HEK293 (cell line): Measurements from ENCODE around the gene PYDC2.
"Not testable (repeated sequence)": the region's sequence is repeated elsewhere in the genome, so short reads cannot be mapped to it uniquely, and the experiment has no call there.

Source experiments
- CTCF ChIA-PET: fragments of 350-600 bp; formaldehyde crosslinking; extraction: SDS; loops from one replicate; lab custom pipeline; 2021; ENCODE audit warnings: antibody characterized with exemption; lab: Yijun Ruan, JAX
- POLR2A ChIA-PET: fragments of 300-600 bp; formaldehyde crosslinking; extraction: SDS; loops from one replicate; lab custom pipeline; 2020; ENCODE audit warnings: antibody characterized with exemption, inconsistent platforms; lab: Yijun Ruan, JAX
- H3K27ac ChIP-seq: fragments of 200-500 bp; sonication (Bioruptor generic); 2 replicates; pipeline ENCODE4 v1.5.1; 2014; ENCODE audit warnings: low read depth, low read length, control low read depth, inconsistent platforms; ENCODE audit errors: extremely low read depth
- H3K36me3 ChIP-seq, 2 experiments: fragments of 200-500 bp in 1 of 2; sonication (Bioruptor generic) in 1 of 2; 1 replicate in 1 of 2; 2 replicates in 1 of 2; pipeline ENCODE4 v1.5.1; 2014 to 2017; ENCODE audit warnings: inconsistent platforms in 2 of 2, low read length in 2 of 2; ENCODE audit not compliant: control insufficient read depth in 2 of 2, insufficient read depth in 1 of 2
- H3K4me1 ChIP-seq: fragments of 200-500 bp; sonication (Bioruptor generic); 2 replicates; pipeline ENCODE4 v1.5.1; 2014; ENCODE audit warnings: mild to moderate bottlenecking, low read length, inconsistent platforms; ENCODE audit not compliant: control insufficient read depth, insufficient read depth
- H3K4me3 ChIP-seq: 2 replicates; pipeline ENCODE4 v1.5.1; 2011; ENCODE audit warnings: low read depth, mild to moderate bottlenecking, control low read depth, low read length, moderate library complexity
- H3K9me3 ChIP-seq: fragments of 200-500 bp; sonication (Bioruptor generic); 2 replicates; pipeline ENCODE4 v1.5.1; 2014; ENCODE audit warnings: low read depth, low read length, inconsistent platforms; ENCODE audit not compliant: control insufficient read depth, insufficient read depth
- GLIS1 ChIP-seq: fragments of 450-650 bp; formaldehyde crosslinking; IDR thresholded peaks from 2 replicates; pipeline ENCODE4 v1.5.1; 2016; ENCODE audit warnings: missing biosample characterization, missing genetic modification characterization
- HOXA7 ChIP-seq: sonication (generic); formaldehyde crosslinking; IDR thresholded peaks from 2 replicates; pipeline ENCODE4 v1.8.1; 2022; ENCODE audit warnings: missing genetic modification reagents, borderline replicate concordance
- HOXD13 ChIP-seq: sonication (generic); formaldehyde crosslinking; IDR thresholded peaks from 2 replicates; pipeline ENCODE4 v1.8.0; 2022; ENCODE audit warnings: missing genetic modification reagents, borderline replicate concordance
- KLF16 ChIP-seq: fragments of 450-650 bp; formaldehyde crosslinking; IDR thresholded peaks from 2 replicates; pipeline ENCODE4 v1.5.1; 2017; ENCODE audit warnings: missing biosample characterization, missing genetic modification characterization
- KLF8 ChIP-seq: fragments of 450-650 bp; formaldehyde crosslinking; IDR thresholded peaks from 2 replicates; pipeline ENCODE4 v1.5.1; 2016; ENCODE audit warnings: missing biosample characterization, missing genetic modification characterization
- OSR2 ChIP-seq: fragments of 450-650 bp; formaldehyde crosslinking; IDR thresholded peaks from 2 replicates; pipeline ENCODE4 v1.5.1; 2016; ENCODE audit warnings: missing biosample characterization, missing genetic modification characterization
- SALL2 ChIP-seq: fragments of 450-650 bp; formaldehyde crosslinking; IDR thresholded peaks from 2 replicates; pipeline ENCODE4 v1.5.0; 2017; ENCODE audit warnings: missing biosample characterization, mild to moderate bottlenecking, missing genetic modification characterization, borderline replicate concordance
- ZBTB1 ChIP-seq: fragments of 450-650 bp; formaldehyde crosslinking; IDR thresholded peaks from 2 replicates; pipeline ENCODE4 v1.5.1; 2016; ENCODE audit warnings: missing biosample characterization, missing genetic modification characterization
- ZBTB7A ChIP-seq: fragments of 450-650 bp; formaldehyde crosslinking; IDR thresholded peaks from 2 replicates; pipeline ENCODE4 v1.5.1; 2016; ENCODE audit warnings: low read depth, missing biosample characterization, missing genetic modification characterization
- ZFP37 ChIP-seq: fragments of 450-650 bp; formaldehyde crosslinking; IDR thresholded peaks from 2 replicates; pipeline ENCODE4 v1.5.1; 2016; ENCODE audit warnings: missing biosample characterization, missing genetic modification characterization
- ZNF132 ChIP-seq: fragments of 450-650 bp; formaldehyde crosslinking; IDR thresholded peaks from 2 replicates; pipeline ENCODE4 v1.5.1; 2017; ENCODE audit warnings: missing biosample characterization, missing genetic modification characterization, borderline replicate concordance
- ZNF146 ChIP-seq: fragments of 450-650 bp; formaldehyde crosslinking; IDR thresholded peaks from 2 replicates; pipeline ENCODE4 v1.5.1; 2016; ENCODE audit warnings: missing biosample characterization, missing genetic modification characterization
- ZNF214 ChIP-seq: fragments of 450-650 bp; formaldehyde crosslinking; IDR thresholded peaks from 2 replicates; pipeline ENCODE4 v1.5.1; 2017; ENCODE audit warnings: missing biosample characterization, mild to moderate bottlenecking, missing genetic modification characterization, borderline replicate concordance
- ZNF23 ChIP-seq: fragments of 450-650 bp; formaldehyde crosslinking; IDR thresholded peaks from 2 replicates; pipeline ENCODE4 v1.5.1; 2016; ENCODE audit warnings: missing biosample characterization, missing genetic modification characterization, borderline replicate concordance
- ZNF37A ChIP-seq: fragments of 450-650 bp; IDR thresholded peaks from 2 replicates; pipeline ENCODE4 v1.5.1; 2018; ENCODE audit warnings: missing biosample characterization, missing genetic modification characterization
- ZNF548 ChIP-seq: fragments of 450-650 bp; formaldehyde crosslinking; IDR thresholded peaks from 2 replicates; pipeline ENCODE4 v1.5.1; 2016; ENCODE audit warnings: missing biosample characterization, missing genetic modification characterization
- ZNF555 ChIP-seq: fragments of 450-650 bp; formaldehyde crosslinking; conservative IDR thresholded peaks from 2 replicates; pipeline ENCODE4 v1.5.1; 2017; ENCODE audit warnings: missing biosample characterization, mild to moderate bottlenecking, missing genetic modification characterization, inconsistent platforms
- ZNF747 ChIP-seq: fragments of 450-650 bp; formaldehyde crosslinking; IDR thresholded peaks from 2 replicates; pipeline ENCODE4 v1.5.1; 2016; ENCODE audit warnings: missing biosample characterization, missing genetic modification characterization
- ZNF792 ChIP-seq: fragments of 450-650 bp; formaldehyde crosslinking; IDR thresholded peaks from 2 replicates; pipeline ENCODE4 v1.5.1; 2016; ENCODE audit warnings: missing biosample characterization, missing genetic modification characterization
- ZSCAN30 ChIP-seq: fragments of 450-650 bp; IDR thresholded peaks from 2 replicates; pipeline ENCODE4 v1.5.1; 2018; ENCODE audit warnings: missing biosample characterization, mild to moderate bottlenecking, missing genetic modification characterization, moderate library complexity
- TF ChIP-seq, protein P1 (sequence below): fragments of 450-650 bp; formaldehyde crosslinking; IDR thresholded peaks from 2 replicates; pipeline ENCODE4 v1.5.1; 2016; ENCODE audit warnings: missing biosample characterization, missing genetic modification characterization, low read depth
- TF ChIP-seq, protein P2 (sequence below): fragments of 450-650 bp; formaldehyde crosslinking; optimal IDR thresholded peaks from 2 replicates; pipeline ENCODE3; 2016; ENCODE audit warnings: missing biosample characterization, mild to moderate bottlenecking, missing genetic modification characterization

PYDC2 gene

DNA sequence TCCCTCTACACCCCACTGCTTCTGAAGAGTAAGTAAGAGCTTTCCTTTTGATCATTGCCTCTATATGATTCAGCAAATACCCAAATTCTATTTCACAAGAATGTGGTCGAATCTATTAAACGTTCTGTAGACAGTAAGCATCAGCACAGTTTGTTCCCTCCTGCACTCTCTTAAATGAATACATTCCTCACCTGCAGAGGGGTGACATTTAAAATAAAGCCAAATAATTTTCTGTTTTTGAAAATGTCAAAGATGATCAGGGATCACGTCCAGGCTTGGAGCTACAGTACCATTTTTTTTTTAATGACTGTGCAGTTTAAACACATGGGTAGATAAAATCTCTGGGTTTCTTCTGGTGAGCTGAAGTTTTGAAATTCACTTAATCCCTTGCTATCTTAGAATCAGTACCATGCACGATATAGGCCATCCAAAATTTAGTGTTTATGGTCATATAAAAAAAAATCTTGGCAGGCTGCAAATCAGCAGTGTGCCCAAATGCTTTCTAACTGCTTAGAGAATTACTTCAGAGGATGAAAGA, 12.8 kb downstream of the PYDC2 start:
- H3K4me1 ChIP-seq = no peaks in the 10 kb centered on the region
- no peak overlapping the region for H3K27ac ChIP-seq
- H3K9me3 ChIP-seq = no peaks in the 10 kb centered on the region
- no peak overlapping the region for H3K4me3 ChIP-seq
- no peak for TF ChIP-seq HOXA7 (CRISPR knock-in tag)
- no peak for TF ChIP-seq ZFP37 (tag by site-specific recombination)
- TF ChIP-seq ZNF132 (tag by site-specific recombination) = no peak
- TF ChIP-seq, protein P1, sequence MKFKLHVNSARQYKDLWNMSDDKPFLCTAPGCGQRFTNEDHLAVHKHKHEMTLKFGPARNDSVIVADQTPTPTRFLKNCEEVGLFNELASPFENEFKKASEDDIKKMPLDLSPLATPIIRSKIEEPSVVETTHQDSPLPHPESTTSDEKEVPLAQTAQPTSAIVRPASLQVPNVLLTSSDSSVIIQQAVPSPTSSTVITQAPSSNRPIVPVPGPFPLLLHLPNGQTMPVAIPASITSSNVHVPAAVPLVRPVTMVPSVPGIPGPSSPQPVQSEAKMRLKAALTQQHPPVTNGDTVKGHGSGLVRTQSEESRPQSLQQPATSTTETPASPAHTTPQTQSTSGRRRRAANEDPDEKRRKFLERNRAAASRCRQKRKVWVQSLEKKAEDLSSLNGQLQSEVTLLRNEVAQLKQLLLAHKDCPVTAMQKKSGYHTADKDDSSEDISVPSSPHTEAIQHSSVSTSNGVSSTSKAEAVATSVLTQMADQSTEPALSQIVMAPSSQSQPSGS = no peak
- TF ChIP-seq ZNF792 (tag by site-specific recombination) = no peak
- TF ChIP-seq ZBTB1 (tag by site-specific recombination) = no peak
- no peak for TF ChIP-seq GLIS1 (tag by site-specific recombination)
- no peak for TF ChIP-seq ZNF555 (tag by site-specific recombination)
- TF ChIP-seq ZNF146 (tag by site-specific recombination) = no peak
- no peak for TF ChIP-seq KLF16 (tag by site-specific recombination)
- TF ChIP-seq ZNF747 (tag by site-specific recombination) = no peak
- TF ChIP-seq SALL2 = no peak
- no peak for TF ChIP-seq ZNF23 (tag by site-specific recombination)
- TF ChIP-seq, protein P2, sequence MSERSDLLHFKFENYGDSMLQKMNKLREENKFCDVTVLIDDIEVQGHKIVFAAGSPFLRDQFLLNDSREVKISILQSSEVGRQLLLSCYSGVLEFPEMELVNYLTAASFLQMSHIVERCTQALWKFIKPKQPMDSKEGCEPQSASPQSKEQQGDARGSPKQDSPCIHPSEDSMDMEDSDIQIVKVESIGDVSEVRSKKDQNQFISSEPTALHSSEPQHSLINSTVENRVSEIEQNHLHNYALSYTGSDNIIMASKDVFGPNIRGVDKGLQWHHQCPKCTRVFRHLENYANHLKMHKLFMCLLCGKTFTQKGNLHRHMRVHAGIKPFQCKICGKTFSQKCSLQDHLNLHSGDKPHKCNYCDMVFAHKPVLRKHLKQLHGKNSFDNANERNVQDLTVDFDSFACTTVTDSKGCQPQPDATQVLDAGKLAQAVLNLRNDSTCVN (tag by site-specific recombination) = no peak
- TF ChIP-seq HOXD13 (CRISPR knock-in tag) = no peak
- ChIA-PET POLR2A (no interaction called here), CTCF (no interaction called here)
- no peaks in the 10 kb centered on the region for H3K36me3 ChIP-seq

DNA sequence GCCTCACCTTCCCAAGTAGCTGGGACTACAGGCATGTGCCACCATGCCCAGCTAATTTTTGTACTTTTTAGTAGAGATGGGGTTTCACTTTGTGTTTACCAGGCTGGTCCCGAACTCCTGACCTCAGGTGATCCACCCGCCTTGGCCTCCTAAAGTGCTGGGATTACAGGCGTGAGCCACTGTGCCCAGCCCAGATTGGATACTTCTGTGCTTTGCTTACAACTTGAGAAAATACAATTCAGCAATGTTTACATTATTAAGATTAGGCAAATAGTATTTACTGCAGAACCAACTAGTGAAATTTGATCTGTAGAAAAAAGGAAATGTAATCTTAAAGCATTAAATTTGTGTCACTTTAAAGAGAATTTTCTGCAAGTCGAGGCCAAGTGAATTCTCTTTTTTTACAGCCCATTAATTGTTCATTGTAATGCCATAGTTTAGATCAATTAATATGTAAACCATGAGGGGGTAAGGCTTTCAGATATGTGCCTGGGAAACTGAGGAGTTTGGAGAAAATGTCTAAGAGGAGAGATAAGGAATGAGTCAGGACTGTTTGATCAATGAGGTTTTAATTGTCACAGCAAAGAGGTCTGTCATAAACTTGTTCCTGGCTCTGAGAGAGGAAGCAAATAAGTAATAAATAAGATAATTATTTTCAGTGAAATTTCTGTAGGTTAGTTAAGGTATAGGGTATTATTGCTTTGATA, 15.3 kb downstream of the PYDC2 start:
- ChIA-PET POLR2A (no interaction called here), CTCF (no interaction called here)
- H3K9me3 ChIP-seq = no peaks in the 10 kb centered on the region
- TF ChIP-seq OSR2 (tag by site-specific recombination) (no peak), ZNF37A (tag by site-specific recombination) (no peak), ZSCAN30 (tag by site-specific recombination) (no peak), KLF8 (tag by site-specific recombination) (no peak), ZBTB7A (tag by site-specific recombination) (no peak), ZNF548 (tag by site-specific recombination) (no peak), ZNF214 (tag by site-specific recombination) (no peak)
- TF ChIP-seq, all 188 proteins: peak for 0
- Histone ChIP-seq H3K27ac (no peak overlapping the region), H3K4me3 (no peak overlapping the region), H3K36me3 (no peaks in the 10 kb centered on the region), H3K4me1 (no peaks in the 10 kb centered on the region)

DNA sequence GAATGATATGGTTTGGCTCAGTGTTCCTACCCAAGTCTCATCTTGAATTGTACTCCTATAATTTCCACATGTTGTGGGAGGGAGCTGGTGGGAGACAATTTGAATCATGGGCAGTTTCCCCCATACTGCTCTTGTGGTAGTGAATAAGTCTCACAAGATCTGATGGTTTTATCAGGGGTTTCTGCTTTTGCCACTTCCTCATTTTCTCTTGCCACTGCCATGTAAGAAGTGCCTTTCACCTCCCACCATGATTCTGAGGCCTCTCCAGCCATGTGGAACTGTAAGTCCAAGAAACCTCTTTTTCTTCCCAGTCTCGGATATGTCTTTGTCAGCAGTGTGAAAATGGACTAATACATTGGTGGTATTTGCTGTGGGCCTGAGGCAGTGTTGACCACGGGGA, 23.0 kb downstream of the PYDC2 start:
- H3K36me3 ChIP-seq, H3K4me1 ChIP-seq, H3K27ac ChIP-seq, H3K4me3 ChIP-seq, H3K9me3 ChIP-seq, POLR2A ChIA-PET: not testable (repeated sequence)
- CTCF ChIA-PET = interaction anchor here (0.6 kb wide), 1 partner anchor 64 kb away, joined by 4 read pairs; no protein-coding TSS in a partner anchor
